Measurements from ENCODE around the gene PCSK5.

Gene PCSK5

GRCh38 chr9:76221423-76221822 lies 330.9 kb downstream of the PCSK5 start:
- in situ Hi-C loops (cut with MboI; ENCODE audit: low sequenced_read_pairs, unreplicated experiment) = no loop called here
- DNase-seq (ENCODE audit: low spot score) = no peak
- TF ChIP-seq CTCF (IDR thresholded peaks at IDR 0.05; ENCODE audit: borderline replicate concordance, control extremely low read depth, extremely low read depth, insufficient read depth, missing control alignments) = no peak

- in situ Hi-C loops (cut with MboI; ENCODE audit: low sequenced_read_pairs, unreplicated experiment) = no loop called here
- TF ChIP-seq CTCF (IDR thresholded peaks at IDR 0.05; ENCODE audit: borderline replicate concordance, control extremely low read depth, extremely low read depth, insufficient read depth, missing control alignments) = no peak
- no peak for DNase-seq (ENCODE audit: low spot score)
Observed at GRCh38 chr9:76223749-76224340, 333.4 kb downstream of the PCSK5 start.

GRCh38 chr9:76227156-76227555 lies 336.7 kb downstream of the PCSK5 start:
- TF ChIP-seq CTCF (IDR thresholded peaks at IDR 0.05; ENCODE audit: borderline replicate concordance, control extremely low read depth, extremely low read depth, insufficient read depth, missing control alignments) = no peak
- in situ Hi-C loops (cut with MboI; ENCODE audit: low sequenced_read_pairs, unreplicated experiment) = no loop called here
- no peak for DNase-seq (ENCODE audit: low spot score)

- no peak for DNase-seq (ENCODE audit: low spot score)
- no peak for TF ChIP-seq CTCF (IDR thresholded peaks at IDR 0.05; ENCODE audit: borderline replicate concordance, control extremely low read depth, extremely low read depth, insufficient read depth, missing control alignments)
- in situ Hi-C loops (cut with MboI; ENCODE audit: low sequenced_read_pairs, unreplicated experiment) = no loop called here
Observed at GRCh38 chr9:76231001-76231400, 340.5 kb downstream of the PCSK5 start.

GRCh38 chr9:76232861-76233489 lies 342.5 kb downstream of the PCSK5 start:
- in situ Hi-C loops (cut with MboI; ENCODE audit: low sequenced_read_pairs, unreplicated experiment) = no loop called here
- no peak for TF ChIP-seq CTCF (IDR thresholded peaks at IDR 0.05; ENCODE audit: borderline replicate concordance, control extremely low read depth, extremely low read depth, insufficient read depth, missing control alignments)
- no peak for DNase-seq (ENCODE audit: low spot score)

- in situ Hi-C loops (cut with MboI; ENCODE audit: low sequenced_read_pairs, unreplicated experiment) = no loop called here
- no peak for TF ChIP-seq CTCF (IDR thresholded peaks at IDR 0.05; ENCODE audit: borderline replicate concordance, control extremely low read depth, extremely low read depth, insufficient read depth, missing control alignments)
- DNase-seq (ENCODE audit: low spot score) = no peak
Observed at GRCh38 chr9:76240578-76240977, 350.1 kb downstream of the PCSK5 start.

Measured in GM13976 (cell line).